Umbilical cord (tissue), 2 donors: ENCODE data around the gene RGMA. TPM values are rescaled to one million over a fixed set of nuclear protein-coding genes. Genes with fewer than 3 reads are reported as not detected.
A peak's percentile ranks its signal among the peaks of the same experiment; 100 is the strongest.

Source experiments
- DNase-seq: peaks from one replicate; pipeline ENCODE4 v3.0.0-alpha.2; 2015; ENCODE audit warnings: low spot score
- total RNA-seq: library from RNA; depleted of rRNA; stranded (reverse); fragments of >200 nt; gene quantifications from one replicate; pipeline ENCODE4 v1.2.3, GENCODE V29; 2014; ENCODE audit warnings: low replicate concordance; ENCODE audit not compliant: insufficient read depth

The RGMA gene
- total RNA-seq: 0.48 TPM

- no peak for DNase-seq
Observed at GRCh38 chr15:93088981-93089726, at the start of gene RGMA. Gene RGMA (minus strand): TSS chr15:93089211. CDS start chr15:93088932, 279 bp downstream.

- DNase-seq: no peak
Observed at GRCh38 chr15:93136606-93137005, 47.6 kb upstream of the RGMA start.

DNA sequence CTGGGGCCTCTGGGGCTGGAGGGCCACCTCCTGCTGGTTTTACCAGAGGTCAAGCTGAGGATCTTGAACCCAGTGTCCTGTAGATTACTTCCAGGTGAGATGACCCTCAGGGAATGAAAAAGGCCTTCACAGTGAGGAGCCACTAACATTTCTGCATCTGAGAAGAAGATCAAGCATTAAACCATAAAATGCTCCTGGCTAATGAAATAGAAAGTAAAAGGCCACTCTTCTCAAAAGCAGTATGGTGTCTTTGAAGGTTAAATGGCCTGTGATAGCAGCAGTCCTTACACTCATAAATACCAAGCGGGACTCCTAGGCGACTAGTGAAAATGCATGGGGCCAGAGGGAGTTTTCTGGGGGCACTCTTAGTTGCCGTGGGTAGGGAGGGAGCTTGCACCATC is 47.0 kb upstream of the RGMA start:
- DNase-seq: no peak

DNA sequence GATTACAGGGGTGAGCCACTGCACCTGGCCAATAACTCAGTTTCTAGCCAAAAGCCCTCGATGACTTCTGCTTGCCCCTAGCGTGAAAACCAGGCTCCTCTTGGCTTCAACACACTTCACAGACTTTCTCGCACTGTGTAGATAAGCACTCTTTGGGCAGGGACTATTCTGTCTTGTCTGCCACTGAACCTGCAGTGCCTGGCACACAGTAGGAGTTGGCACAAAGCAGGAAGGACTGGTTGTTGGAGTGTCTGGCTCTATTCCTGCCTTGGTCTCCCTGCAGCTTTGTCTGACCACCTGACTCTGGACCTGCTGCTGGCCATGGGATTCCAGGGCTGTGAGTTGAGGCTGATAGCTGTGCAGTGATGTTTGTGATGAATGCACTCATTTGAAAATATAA is 46.4 kb upstream of the RGMA start:
- DNase-seq: no peak

GRCh38 chr15:93131485-93132095 is 42.6 kb upstream of the RGMA start:
- no peak for DNase-seq

DNA sequence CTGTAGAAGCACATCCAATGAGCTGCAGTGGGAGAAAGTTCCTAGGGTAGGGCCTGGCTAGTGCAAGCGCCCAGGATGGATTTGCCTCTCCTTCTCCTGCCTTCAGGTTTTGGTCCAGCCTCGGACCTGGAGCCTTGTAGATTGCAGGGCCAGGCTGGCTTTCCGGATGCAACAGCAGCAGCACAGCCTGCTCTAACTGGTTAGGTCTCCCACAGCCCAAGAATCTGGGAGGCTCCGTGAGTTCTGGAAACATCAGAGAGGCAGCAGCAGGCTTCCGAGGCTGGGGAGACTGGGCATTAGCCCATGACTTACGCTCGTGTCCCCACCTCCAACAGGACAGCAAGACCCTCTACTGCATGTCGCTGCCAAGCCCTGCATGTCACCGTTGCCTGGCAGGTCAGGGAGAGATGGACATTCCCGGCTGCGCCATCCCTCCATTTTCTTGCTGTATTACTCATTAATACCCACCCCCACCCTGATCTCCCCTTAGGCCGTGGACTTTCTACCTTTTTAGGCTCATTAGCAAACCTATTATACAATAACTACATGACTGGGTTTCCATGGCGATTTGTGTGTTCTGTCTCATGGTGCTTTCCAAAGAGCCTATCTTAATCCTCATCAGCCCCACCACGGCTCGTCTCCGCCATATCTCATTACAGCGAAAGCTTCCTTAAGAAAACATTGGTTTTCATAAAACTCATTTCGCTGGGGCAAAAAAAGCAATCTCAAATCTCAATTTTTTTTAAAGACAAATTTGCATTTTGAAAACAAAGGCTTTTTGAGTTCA is 40.9 kb upstream of the RGMA start:
- DNase-seq: no peak

DNA sequence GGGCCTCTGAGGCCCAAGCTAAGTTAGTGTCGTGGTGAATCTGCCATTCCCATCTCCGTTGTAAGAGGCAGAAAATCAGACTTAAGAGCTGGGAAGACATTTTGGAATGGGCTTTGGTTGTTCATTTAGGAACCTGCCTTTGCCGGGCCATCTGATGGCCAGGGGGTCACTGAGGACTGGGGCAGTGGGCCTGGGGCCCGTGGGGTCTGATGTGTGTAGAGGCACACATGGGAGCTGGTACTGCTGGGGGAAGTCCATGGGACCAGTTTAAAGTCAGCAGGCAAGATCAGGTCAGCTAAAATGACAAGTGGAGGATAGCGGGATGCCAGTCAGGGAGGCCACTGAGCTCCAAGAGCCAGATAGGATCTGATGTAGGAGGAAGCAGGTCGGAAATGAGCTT is 38.3 kb upstream of the RGMA start:
- no peak for DNase-seq

DNA sequence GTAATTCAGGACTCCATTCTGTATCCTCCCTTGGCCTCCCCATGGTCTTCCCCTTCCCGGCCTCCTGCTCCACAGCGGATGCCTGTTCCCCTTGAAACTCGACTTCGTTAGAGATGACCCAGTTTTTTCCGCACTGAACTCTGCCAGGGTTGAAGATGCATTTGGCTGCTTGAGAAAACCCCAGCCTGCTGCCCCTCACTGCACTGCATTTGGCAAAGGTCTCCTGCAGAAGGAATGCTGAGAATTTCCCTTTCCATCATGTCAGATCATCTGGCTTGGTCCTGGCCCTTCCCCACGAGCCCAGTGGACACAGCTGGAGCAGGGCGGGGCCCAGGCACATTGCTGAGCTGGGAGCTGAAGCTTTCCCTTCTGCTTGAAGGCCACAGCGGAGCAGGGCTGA is 37.6 kb upstream of the RGMA start:
- DNase-seq: no peak

GRCh38 chr15:93126148-93126547 is 37.1 kb upstream of the RGMA start:
- no peak for DNase-seq

- DNase-seq: no peak
Observed at GRCh38 chr15:93124126-93124525, 35.1 kb upstream of the RGMA start.

DNA sequence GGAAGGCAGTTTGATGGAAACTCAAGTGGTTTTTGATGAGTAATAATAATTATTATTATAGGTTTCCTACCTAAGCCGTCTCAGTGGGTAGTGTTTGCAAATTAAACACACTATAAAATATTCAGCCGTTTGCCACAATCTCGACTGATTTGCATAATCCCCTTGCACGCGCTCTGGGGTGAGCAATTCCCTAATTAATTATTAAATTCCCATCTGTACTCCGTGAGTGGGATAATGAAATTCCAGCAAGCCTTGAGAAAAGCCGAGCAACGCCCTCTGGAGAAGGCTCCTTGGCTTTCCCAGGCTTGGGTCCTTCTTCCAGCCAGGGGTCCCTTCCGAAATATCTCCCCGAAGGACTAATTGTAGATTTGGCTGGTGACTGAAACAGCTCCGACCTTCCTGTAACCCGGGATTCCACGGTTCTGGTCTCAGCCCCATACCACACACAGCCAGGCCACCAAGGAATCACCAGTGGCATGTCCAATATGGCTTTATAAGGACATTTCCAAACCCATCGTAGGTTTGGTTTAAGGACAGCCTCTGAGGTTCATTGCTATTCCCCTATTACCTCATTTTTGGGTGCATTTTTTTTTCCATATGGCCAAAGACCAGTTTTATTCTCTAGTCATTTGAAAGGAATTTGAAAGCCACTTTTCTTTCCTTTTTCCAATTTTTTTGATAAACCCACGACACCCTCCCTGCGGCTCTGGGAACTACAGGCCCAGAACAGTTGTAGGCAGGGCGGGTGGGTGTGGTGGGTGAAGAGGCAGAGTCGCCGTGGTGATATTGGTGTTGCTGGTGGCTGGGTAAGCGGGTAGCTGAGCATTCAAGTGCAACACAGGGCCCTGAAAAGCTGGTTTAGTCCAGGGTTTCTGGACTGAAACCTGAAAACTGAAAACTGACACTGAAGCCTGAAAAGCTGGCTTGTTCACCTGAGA is 33.2 kb upstream of the RGMA start:
- peak; percentile 13 for DNase-seq

- no peak for DNase-seq
Observed at GRCh38 chr15:93121107-93121506, 32.1 kb upstream of the RGMA start.

- DNase-seq: no peak
Observed at GRCh38 chr15:93118904-93119303, 29.9 kb upstream of the RGMA start.

DNA sequence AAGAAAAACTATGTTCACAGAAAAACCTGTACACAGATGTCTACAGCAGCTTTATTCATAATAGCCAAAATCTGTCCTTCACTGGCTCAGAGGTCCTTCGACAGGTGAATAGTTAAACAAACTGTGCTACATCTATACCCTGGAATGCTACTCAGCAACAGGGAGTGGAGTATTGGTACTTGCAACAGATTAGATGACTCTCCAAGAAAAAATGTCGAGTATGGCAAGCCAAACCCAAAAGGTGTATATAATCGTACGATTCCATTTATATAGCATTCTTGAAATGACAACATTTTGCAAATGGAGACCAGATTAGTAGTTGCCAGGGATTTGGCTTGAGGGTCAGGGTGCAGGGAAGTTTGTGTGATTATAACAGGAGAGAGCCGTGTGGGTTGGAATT is 22.4 kb upstream of the RGMA start:
- DNase-seq: no peak

GRCh38 chr15:93110502-93111040 is 21.6 kb upstream of the RGMA start:
- no peak for DNase-seq

- peak; percentile 14 for DNase-seq
Observed at GRCh38 chr15:93109336-93110102, 20.5 kb upstream of the RGMA start.

DNA sequence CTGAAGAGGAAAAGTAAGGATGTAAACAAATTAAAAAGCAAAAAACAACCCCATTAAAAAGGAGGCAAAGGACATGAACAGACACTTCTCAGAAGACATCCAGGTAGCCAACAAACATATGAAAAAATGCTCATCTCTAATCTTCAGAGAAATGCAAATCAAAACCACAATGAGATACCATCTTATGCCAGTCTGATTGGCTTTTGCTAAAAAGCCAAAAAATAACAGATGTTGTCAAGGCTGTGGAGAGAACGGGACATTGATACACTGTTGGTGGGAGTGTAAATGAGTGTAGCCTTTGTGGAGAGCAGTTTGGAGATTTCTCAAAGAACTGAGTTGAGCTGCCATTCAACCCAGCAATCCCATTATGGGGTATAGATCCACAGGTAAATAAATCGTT is 18.6 kb upstream of the RGMA start:
- no peak for DNase-seq

- no peak for DNase-seq
Observed at GRCh38 chr15:93105485-93105884, 16.5 kb upstream of the RGMA start.

- DNase-seq: no peak
Observed at GRCh38 chr15:93103823-93104222, 14.8 kb upstream of the RGMA start.

GRCh38 chr15:93102211-93102610 is 13.2 kb upstream of the RGMA start:
- DNase-seq: no peak
